Measurements from ENCODE around the gene LRRIQ3. TPM values are rescaled to one million over a fixed set of nuclear protein-coding genes. Genes with fewer than 3 reads are reported as not detected.

LRRIQ3 gene
- total and polyA plus RNA-seq, 12 donors, result 0.11 to 1.1 (median 0.54) TPM

GRCh38 chr1:74038042-74038441 lies 159.9 kb downstream of the LRRIQ3 start:
- WGBS, 2 donors, result 78 to 80% methylated on average over 3 of the region's 3 CpGs
- Histone ChIP-seq H3K27ac (no peak overlapping the region), H3K27me3 (no peaks in the 10 kb centered on the region), H3K4me1 (no peaks in the 10 kb centered on the region), H3K4me3 (no peak overlapping the region), H3K36me3 (no peaks in the 10 kb centered on the region), H3K9me3 (peaks cover 0 to 41% (median 7%) of the 10 kb centered on the region in 11 donors)
- DNase-seq (no peak), ATAC-seq (no peak)
- intact Hi-C loops (cut with DNase I), result no loop called here
- TF ChIP-seq CTCF (IDR thresholded peaks at IDR 0.05), result no peak

GRCh38 chr1:74012583-74012982 lies 185.4 kb downstream of the LRRIQ3 start:
- ATAC-seq, result no peak
- no peak for DNase-seq
- Histone ChIP-seq H3K9me3 (no peaks in the 10 kb centered on the region), H3K4me1 (no peaks in the 10 kb centered on the region), H3K27ac (no peak overlapping the region), H3K27me3 (peaks cover 0 to 25% (median 10%) of the 10 kb centered on the region in 7 donors), H3K4me3 (no peak overlapping the region), H3K36me3 (no peaks in the 10 kb centered on the region)
- no peak for TF ChIP-seq CTCF (IDR thresholded peaks at IDR 0.05)
- intact Hi-C loops (cut with DNase I), result no loop called here
- WGBS, 2 donors, result 27 to 34% methylated on average over 1 of the region's 1 CpG

- DNase-seq (no peak), ATAC-seq (no peak)
- Histone ChIP-seq H3K36me3 (no peaks in the 10 kb centered on the region), H3K4me1 (no peaks in the 10 kb centered on the region), H3K27me3 (peaks cover 0 to 28% (median 10%) of the 10 kb centered on the region in 7 donors), H3K9me3 (no peaks in the 10 kb centered on the region), H3K27ac (no peak overlapping the region), H3K4me3 (no peak overlapping the region)
- intact Hi-C loops (cut with DNase I), result no loop called here
- no peak for TF ChIP-seq CTCF (IDR thresholded peaks at IDR 0.05)
Measured at GRCh38 chr1:74011736-74012135, 186.2 kb downstream of the LRRIQ3 start.

GRCh38 chr1:74010206-74010605 lies 187.8 kb downstream of the LRRIQ3 start:
- no peaks in the 10 kb centered on the region for H3K4me1 ChIP-seq
- no peak overlapping the region for H3K27ac ChIP-seq
- no peaks in the 10 kb centered on the region for H3K36me3 ChIP-seq
- no peak for TF ChIP-seq CTCF (IDR thresholded peaks at IDR 0.05)
- DNase-seq, result no peak
- WGBS, 2 donors, result 80 to 92% methylated on average over 7 of the region's 7 CpGs
- H3K27me3 ChIP-seq, result peaks cover 0 to 31% (median 10%) of the 10 kb centered on the region in 7 donors
- intact Hi-C loops (cut with DNase I), result no loop called here
- no peaks in the 10 kb centered on the region for H3K9me3 ChIP-seq
- H3K4me3 ChIP-seq, result no peak overlapping the region
- ATAC-seq, result no peak

Data from heart right ventricle (tissue), 16 donors.